GF-D8 (cell line): Measurements from ENCODE around the gene RAMP3.
"Not testable (repeated sequence)": the region's sequence is repeated elsewhere in the genome, so short reads cannot be mapped to it uniquely, and the experiment has no call there.

Experiments used
- DNase-seq: peaks from one replicate; lab custom pipeline; 2025; lab: John Stamatoyannopoulos, UW

RAMP3 gene

GRCh38 chr7:45157286-45157652, 322 bp upstream of the RAMP3 start:
- DNase-seq: no peak

- no peak for DNase-seq
Measured at GRCh38 chr7:45158471-45158870, 880 bp downstream of the RAMP3 start.

GRCh38 chr7:45159296-45159695, 1.7 kb downstream of the RAMP3 start:
- no peak for DNase-seq

GRCh38 chr7:45160417-45160881, 2.9 kb downstream of the RAMP3 start:
- no peak for DNase-seq

GRCh38 chr7:45161138-45161537, 3.5 kb downstream of the RAMP3 start:
- no peak for DNase-seq

GRCh38 chr7:45161842-45162241, 4.3 kb downstream of the RAMP3 start:
- DNase-seq: no peak

- no peak for DNase-seq
Measured at GRCh38 chr7:45162311-45162845, 4.8 kb downstream of the RAMP3 start.

GRCh38 chr7:45162943-45163691, 5.5 kb downstream of the RAMP3 start:
- DNase-seq: no peak

- DNase-seq: no peak
Measured at GRCh38 chr7:45163692-45164052, 6.1 kb downstream of the RAMP3 start.

- not testable (repeated sequence) for DNase-seq
Measured at GRCh38 chr7:45164271-45164670, 6.7 kb downstream of the RAMP3 start.

- DNase-seq: no peak
Measured at GRCh38 chr7:45165857-45166256, 8.3 kb downstream of the RAMP3 start.

GRCh38 chr7:45171946-45172345, 14.4 kb downstream of the RAMP3 start:
- DNase-seq: no peak

GRCh38 chr7:45173596-45174327, 16.2 kb downstream of the RAMP3 start:
- DNase-seq: no peak

GRCh38 chr7:45174328-45174610, 16.7 kb downstream of the RAMP3 start:
- no peak for DNase-seq

GRCh38 chr7:45174966-45175765, 17.6 kb downstream of the RAMP3 start:
- no peak for DNase-seq

GRCh38 chr7:45176091-45176490, 18.5 kb downstream of the RAMP3 start:
- no peak for DNase-seq

- no peak for DNase-seq
Measured at GRCh38 chr7:45176886-45177731, 19.5 kb downstream of the RAMP3 start.

GRCh38 chr7:45177801-45178200, 20.2 kb downstream of the RAMP3 start:
- DNase-seq: no peak

GRCh38 chr7:45178241-45179225, 20.9 kb downstream of the RAMP3 start:
- DNase-seq: no peak

- DNase-seq: no peak
Measured at GRCh38 chr7:45179666-45180065, 22.1 kb downstream of the RAMP3 start.
